K562 (cell line): ENCODE results near the gene CCDC138. TPM values are rescaled to one million over a fixed set of nuclear protein-coding genes. Genes with fewer than 3 reads are reported as not detected.

ENCODE experiments used
- ARNT ChIP-seq, 2 experiments: fragments of 450-650 bp; IDR thresholded peaks; 2 replicates each; pipeline ENCODE4 v1.6.1; 2016; ENCODE audit warnings: mild to moderate bottlenecking in 1 of 2
- CAMTA2 ChIP-seq: fragments of 250-450 bp; sonication (Bioruptor Pico); conservative IDR thresholded peaks from 2 replicates; pipeline ENCODE4 v1.5.1; 2022
- DNMT1 ChIP-seq: fragments of 450-650 bp; IDR thresholded peaks from 2 replicates; pipeline ENCODE4 v1.6.1; 2016; ENCODE audit warnings: antibody characterized with exemption, mild to moderate bottlenecking
- FOXK2 ChIP-seq, 2 experiments: fragments of 450-650 bp; IDR thresholded peaks in 1 of 2; conservative IDR thresholded peaks in 1 of 2; 2 replicates each; pipeline ENCODE4 v1.6.1; 2016; ENCODE audit warnings: low read depth in 2 of 2, mild to moderate bottlenecking in 1 of 2
- HDAC3 ChIP-seq: fragments of 450-650 bp; IDR thresholded peaks from 2 replicates; pipeline ENCODE4 v1.6.1; 2018; ENCODE audit warnings: borderline replicate concordance, mild to moderate bottlenecking, moderate library complexity; ENCODE audit not compliant: partially characterized antibody
- HNRNPL ChIP-seq: fragments of 200-400 bp; formaldehyde crosslinking; IDR thresholded peaks from 2 replicates; pipeline ENCODE4 v1.6.1; 2017; ENCODE audit warnings: low read depth, mild to moderate bottlenecking, low read length
- MYBL2 ChIP-seq, 2 experiments: fragments of 450-650 bp in 1 of 2; sonication (generic) in 1 of 2; formaldehyde crosslinking in 1 of 2; IDR thresholded peaks; 2 replicates each; pipeline versions ENCODE4 v1.6.1 to v1.8.1; 2017 to 2022; ENCODE audit warnings: borderline replicate concordance in 1 of 2, inconsistent platforms in 1 of 2, low read depth in 1 of 2, mild to moderate bottlenecking in 1 of 2, missing genetic modification reagents in 1 of 2, moderate library complexity in 1 of 2
- NELFE ChIP-seq: IDR thresholded peaks from 2 replicates; pipeline ENCODE4 v1.6.1; 2011; ENCODE audit warnings: mild to moderate bottlenecking; ENCODE audit not compliant: insufficient read depth, insufficient read length
- NFXL1 ChIP-seq: fragments of 450-650 bp; formaldehyde crosslinking; IDR thresholded peaks from 2 replicates; pipeline ENCODE4 v1.4.0; 2021; ENCODE audit warnings: mild to moderate bottlenecking
- OTX1 ChIP-seq: fragments of 450-650 bp; formaldehyde crosslinking; IDR thresholded peaks from 2 replicates; pipeline ENCODE4 v1.4.0; 2022; ENCODE audit warnings: mild to moderate bottlenecking
- PCBP2 ChIP-seq: fragments of 200-400 bp; formaldehyde crosslinking; IDR thresholded peaks from 2 replicates; pipeline ENCODE4 v1.6.1; 2018; ENCODE audit warnings: low read length, low read depth, mild to moderate bottlenecking, moderate library complexity; ENCODE audit not compliant: poor library complexity, severe bottlenecking
- POLR2A ChIP-seq: fragments of 450-650 bp; conservative IDR thresholded peaks from 2 replicates; pipeline ENCODE4 v1.6.1; 2016
- SMARCC2 ChIP-seq: fragments of 450-650 bp; IDR thresholded peaks from 2 replicates; pipeline ENCODE4 v1.6.1; 2017; ENCODE audit warnings: antibody characterized with exemption, moderate library complexity, mild to moderate bottlenecking, low read depth
- TFAM ChIP-seq: fragments of 250-450 bp; sonication (Bioruptor Pico); conservative IDR thresholded peaks from 2 replicates; pipeline ENCODE4 v1.5.0; 2021; ENCODE audit warnings: mild to moderate bottlenecking, moderate library complexity
- ZFP1 ChIP-seq: fragments of 450-650 bp; formaldehyde crosslinking; IDR thresholded peaks from 2 replicates; pipeline ENCODE4 v1.4.0; 2020; ENCODE audit warnings: mild to moderate bottlenecking, mixed read lengths
- ZNF589 ChIP-seq: fragments of 200-800 bp; sonication (Bioruptor generic); IDR thresholded peaks from 2 replicates; pipeline ENCODE4 v1.6.1; 2016; ENCODE audit warnings: low read depth, missing genetic modification characterization, missing compliant biosample characterization
- ZNF740 ChIP-seq, 3 experiments: fragments of 200-800 bp in 1 of 3; sonication (Bioruptor generic) in 1 of 3; sonication (generic) in 1 of 3; formaldehyde crosslinking in 1 of 3; IDR thresholded peaks; 2 replicates each; pipeline versions ENCODE4 v1.6.1 to v1.8.0; 2016 to 2022; ENCODE audit warnings: mild to moderate bottlenecking in 2 of 3, missing compliant biosample characterization in 2 of 3, missing genetic modification characterization in 2 of 3, missing genetic modification reagents in 1 of 3
- polyA plus RNA-seq, 8 experiments: library from polyadenylated mRNA; depleted of rRNA in 4 of 8; stranded (reverse) in 5 of 8; unstranded in 3 of 8; fragments of >200 nt; fragmentation: Nextera tagmentation in 2 of 8; fragmentation: Illumina TruSeq in 1 of 8; extraction: Ambion mirVana in 2 of 8; extraction: Trizol in 1 of 8; gene quantifications; 2 replicates each; pipeline versions ENCODE4 v1.2.1 to v1.2.3, GENCODE V29; 2011 to 2014; ENCODE audit warnings: inconsistent platforms in 1 of 8, missing spikeins in 1 of 8
- total RNA-seq, 7 experiments: library from RNA; depleted of rRNA in 6 of 7; stranded (reverse); fragments of >200 nt in 6 of 7; fragmentation: Illumina TruSeq in 2 of 7; extraction: Trizol in 2 of 7; gene quantifications; 2 replicates each; pipeline versions ENCODE4 v1.2.1 to v1.2.3, GENCODE V29; 2011 to 2021; ENCODE audit warnings: low replicate concordance in 1 of 7
- TF ChIP-seq, protein P1 (sequence below): fragments of 250-450 bp; sonication (Bioruptor Pico); IDR thresholded peaks from 2 replicates; pipeline ENCODE4 v1.5.0; 2021; ENCODE audit warnings: mild to moderate bottlenecking, moderate library complexity
- TF ChIP-seq, protein P2 (sequence below): fragments of 450-650 bp; formaldehyde crosslinking; IDR thresholded peaks from 2 replicates; pipeline ENCODE4 v1.4.0; 2020; ENCODE audit warnings: mild to moderate bottlenecking
- TF ChIP-seq, protein P3 (sequence below): fragments of 250-450 bp; sonication (Bioruptor Pico); IDR thresholded peaks from 2 replicates; pipeline ENCODE4 v1.8.0; 2021; ENCODE audit warnings: mild to moderate bottlenecking, moderate library complexity

The CCDC138 gene
- total and polyA plus RNA-seq, 9 of the 15 experiments (the other 6 are each of a cell fraction or from before 2014, with no cell fraction given): 17.5 to 44.6 (median 26.7) TPM

DNA sequence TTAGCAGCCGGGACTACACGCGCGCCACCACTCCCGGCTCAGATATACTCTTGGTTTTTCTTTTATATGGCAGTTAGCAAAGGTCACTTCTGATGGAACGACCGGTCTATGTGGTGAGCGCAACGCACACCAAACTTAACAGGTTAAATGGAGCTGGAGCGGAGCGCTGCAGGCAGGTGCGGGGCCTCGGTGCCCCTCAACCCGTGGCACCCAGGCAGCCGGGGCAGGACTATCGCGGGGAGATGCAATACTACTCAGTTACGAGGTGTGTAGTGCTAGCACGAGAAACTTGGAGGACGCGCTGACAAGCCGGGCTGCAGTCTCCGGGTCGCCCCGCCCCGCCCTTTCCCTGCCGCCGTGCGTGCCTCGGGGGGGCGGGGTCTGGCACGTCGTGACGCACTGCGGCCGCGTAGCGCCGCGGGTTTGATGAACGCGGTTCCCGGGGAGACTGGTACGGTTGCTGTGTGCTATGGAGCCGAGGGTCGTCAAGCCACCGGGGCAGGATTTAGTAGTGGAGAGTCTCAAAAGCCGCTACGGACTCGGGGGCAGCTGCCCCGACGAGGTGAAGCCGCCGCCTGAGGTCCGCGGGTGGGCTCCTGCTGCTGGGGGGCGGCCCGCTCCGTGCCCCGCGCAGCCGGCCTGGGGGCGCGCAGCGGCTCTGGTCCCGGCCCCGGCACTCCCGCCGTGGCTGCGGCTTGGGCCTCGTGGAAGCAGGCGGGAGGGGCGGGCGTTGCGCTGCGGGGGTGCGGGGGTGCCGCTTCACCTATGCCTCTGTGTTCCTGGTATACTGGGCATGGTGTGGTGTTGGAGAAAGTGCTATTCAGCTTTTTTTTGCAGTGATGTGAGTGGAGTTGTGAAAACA, at the start of gene CCDC138 (continued):
- TF ChIP-seq HNRNPL: peak; percentile 35; the same call in 1 of the 2 replicates
- TF ChIP-seq NFXL1: no peak
- TF ChIP-seq NELFE: no peak
- TF ChIP-seq PCBP2: no peak
- peak; percentile 89 for TF ChIP-seq POLR2A
- no peak for TF ChIP-seq CAMTA2
- TF ChIP-seq, protein P1, sequence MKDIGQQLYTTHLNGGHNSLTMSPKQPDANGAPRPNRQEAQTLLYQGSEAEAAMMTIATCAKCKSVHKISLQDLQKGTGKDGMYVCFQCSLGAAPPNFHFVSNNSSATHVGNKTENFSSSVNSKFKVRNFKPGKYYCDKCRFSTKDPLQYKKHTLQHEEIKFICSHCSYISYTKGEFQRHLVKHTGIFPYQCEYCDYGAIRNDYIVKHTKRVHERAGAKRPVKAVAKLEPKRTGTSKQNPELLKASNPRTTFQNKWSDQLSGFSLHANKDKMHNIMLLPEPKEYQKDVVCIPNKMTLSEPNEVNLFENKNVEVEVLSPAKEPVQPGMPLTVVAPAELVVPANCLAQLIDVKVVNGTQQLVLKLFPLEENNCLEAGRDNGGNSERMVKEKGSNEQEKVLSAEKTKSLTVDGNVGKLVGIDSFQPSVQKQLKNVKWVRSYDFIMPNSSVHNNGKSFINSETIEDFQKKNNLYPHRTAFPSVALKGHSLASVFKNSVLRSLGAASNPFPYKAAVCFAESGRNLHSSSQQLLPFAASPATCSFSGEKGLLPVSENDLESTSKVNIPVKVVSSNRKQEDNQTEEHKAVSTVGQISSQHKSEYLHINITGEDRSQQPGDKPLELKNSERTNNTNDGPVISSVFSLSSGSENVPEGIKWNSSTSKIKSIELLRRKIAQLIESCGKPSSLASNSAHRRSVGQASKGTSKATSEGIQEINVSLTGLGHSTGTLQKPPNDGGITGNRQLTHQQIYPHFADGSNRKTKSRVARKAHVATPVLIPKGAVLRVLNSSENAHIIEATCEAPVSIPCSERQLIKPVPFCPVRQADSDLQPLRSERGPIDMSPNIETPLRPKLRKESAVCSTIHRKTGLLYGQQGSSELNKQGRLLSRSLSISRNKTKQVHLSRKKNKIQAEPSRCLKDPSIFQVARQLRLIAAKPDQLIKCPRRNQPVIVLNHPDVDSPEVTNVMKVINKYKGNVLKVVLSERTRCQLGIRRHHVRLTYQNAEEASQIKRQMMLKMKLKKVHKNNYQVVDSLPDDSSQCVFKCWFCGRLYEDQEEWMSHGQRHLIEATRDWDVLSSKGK (CRISPR knock-in tag): no peak
- no peak for TF ChIP-seq MYBL2 (IDR thresholded peaks at IDR 0.05; ENCODE audit: low read depth)
- TF ChIP-seq MYBL2 (CRISPR knock-in tag; IDR thresholded peaks at IDR 0.05; ENCODE audit: borderline replicate concordance): no peak
- TF ChIP-seq OTX1 (CRISPR knock-in tag): no peak
- TF ChIP-seq ZNF589 (CRISPR knock-in tag): no peak
- no peak for TF ChIP-seq SMARCC2
- 0 out of 2 replicates have a peak, but pooled peaks have one; percentile 65 for TF ChIP-seq ZNF740 (CRISPR knock-in tag; IDR thresholded peaks at IDR 0.05)
- TF ChIP-seq ZNF740 (tag; IDR thresholded peaks at IDR 0.05): 0 out of 4 replicates have a peak, but pooled peaks of 1 of the 2 experiments have one; percentile 63
- TF ChIP-seq DNMT1: no peak
- TF ChIP-seq FOXK2 (conservative IDR thresholded peaks at IDR 0.05 in 1 of 2, IDR thresholded peaks at IDR 0.05 in 1 of 2; ENCODE audit: low read depth in 2 of 2): no peak
- TF ChIP-seq ARNT (IDR thresholded peaks at IDR 0.05): no peak
- TF ChIP-seq HDAC3: no peak
- TF ChIP-seq, protein P2, sequence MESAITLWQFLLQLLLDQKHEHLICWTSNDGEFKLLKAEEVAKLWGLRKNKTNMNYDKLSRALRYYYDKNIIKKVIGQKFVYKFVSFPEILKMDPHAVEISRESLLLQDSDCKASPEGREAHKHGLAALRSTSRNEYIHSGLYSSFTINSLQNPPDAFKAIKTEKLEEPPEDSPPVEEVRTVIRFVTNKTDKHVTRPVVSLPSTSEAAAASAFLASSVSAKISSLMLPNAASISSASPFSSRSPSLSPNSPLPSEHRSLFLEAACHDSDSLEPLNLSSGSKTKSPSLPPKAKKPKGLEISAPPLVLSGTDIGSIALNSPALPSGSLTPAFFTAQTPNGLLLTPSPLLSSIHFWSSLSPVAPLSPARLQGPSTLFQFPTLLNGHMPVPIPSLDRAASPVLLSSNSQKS (CRISPR knock-in tag): no peak
- TF ChIP-seq, protein P3, sequence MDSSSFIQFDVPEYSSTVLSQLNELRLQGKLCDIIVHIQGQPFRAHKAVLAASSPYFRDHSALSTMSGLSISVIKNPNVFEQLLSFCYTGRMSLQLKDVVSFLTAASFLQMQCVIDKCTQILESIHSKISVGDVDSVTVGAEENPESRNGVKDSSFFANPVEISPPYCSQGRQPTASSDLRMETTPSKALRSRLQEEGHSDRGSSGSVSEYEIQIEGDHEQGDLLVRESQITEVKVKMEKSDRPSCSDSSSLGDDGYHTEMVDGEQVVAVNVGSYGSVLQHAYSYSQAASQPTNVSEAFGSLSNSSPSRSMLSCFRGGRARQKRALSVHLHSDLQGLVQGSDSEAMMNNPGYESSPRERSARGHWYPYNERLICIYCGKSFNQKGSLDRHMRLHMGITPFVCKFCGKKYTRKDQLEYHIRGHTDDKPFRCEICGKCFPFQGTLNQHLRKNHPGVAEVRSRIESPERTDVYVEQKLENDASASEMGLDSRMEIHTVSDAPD (CRISPR knock-in tag): no peak
- TF ChIP-seq TFAM (CRISPR knock-in tag): no peak
- no peak for TF ChIP-seq ZFP1 (CRISPR knock-in tag)
